OCI-LY7 (cell line): Measurements from ENCODE around the gene KIF25. TPM values are rescaled to one million over a fixed set of nuclear protein-coding genes. Genes with fewer than 3 reads are reported as not detected.

ENCODE experiments used
- BruUV-seq: library from RNA; stranded (reverse); fragments of 400-500 nt; replicated peaks from 2 replicates; lab custom pipeline; 2021; lab: Mats Ljungman, UMichigan
- CTCF ChIA-PET: fragments of 300-600 bp; sonication (Branson Sonifier 250); formaldehyde crosslinking; loops from one replicate; lab custom pipeline; 2022; ENCODE audit warnings: antibody characterized with exemption; ENCODE audit not compliant: unreplicated experiment; lab: Charles Lee
- POLR2A ChIA-PET: fragments of 300-600 bp; sonication (Branson Sonifier 250); formaldehyde crosslinking; loops from one replicate; lab custom pipeline; 2022; ENCODE audit warnings: antibody characterized with exemption; lab: Charles Lee
- DNase-seq: peaks from one replicate; pipeline ENCODE4 v3.0.0-alpha.2; 2015; ENCODE audit warnings: low spot score
- H2AFZ ChIP-seq: fragments of 200-600 bp; sonication (generic), shearing (Covaris generic); 2 replicates; pipeline ENCODE4 v1.6.1; 2014; ENCODE audit warnings: mild to moderate bottlenecking, antibody characterized with exemption, low read length, moderate library complexity
- H3K27ac ChIP-seq: fragments of 200-600 bp; sonication (generic); 2 replicates; pipeline ENCODE4 v1.5.1; 2014; ENCODE audit warnings: mixed run types, low read depth, mild to moderate bottlenecking, moderate library complexity, low read length, inconsistent platforms; ENCODE audit not compliant: poor library complexity, severe bottlenecking
- H3K36me3 ChIP-seq: fragments of 200-600 bp; sonication (generic); 2 replicates; pipeline ENCODE4 v1.6.1; 2014; ENCODE audit warnings: mild to moderate bottlenecking, antibody characterized with exemption, low read length, moderate library complexity, mixed read lengths; ENCODE audit not compliant: insufficient read depth
- H3K4me1 ChIP-seq: fragments of 200-600 bp; sonication (generic); 2 replicates; pipeline ENCODE4 v1.5.1; 2014; ENCODE audit warnings: mild to moderate bottlenecking, low read length; ENCODE audit not compliant: insufficient read depth, poor library complexity, severe bottlenecking
- H3K4me2 ChIP-seq: fragments of 200-600 bp; sonication (generic); 2 replicates; pipeline ENCODE4 v1.6.1; 2014; ENCODE audit warnings: mild to moderate bottlenecking, low read length
- H3K4me3 ChIP-seq: fragments of 200-600 bp; sonication (generic); 2 replicates; pipeline ENCODE4 v1.5.1; 2014; ENCODE audit warnings: mild to moderate bottlenecking, low read depth, low read length; ENCODE audit not compliant: poor library complexity, severe bottlenecking
- H3K79me2 ChIP-seq: fragments of 200-600 bp; sonication (generic); 2 replicates; pipeline ENCODE4 v1.6.1; 2016; ENCODE audit warnings: low read depth, mild to moderate bottlenecking, low read length, moderate library complexity, mixed read lengths; ENCODE audit not compliant: insufficient read depth
- H3K9me2 ChIP-seq: fragments of 200-600 bp; sonication (generic); 2 replicates; pipeline ENCODE4 v1.6.1; 2016; ENCODE audit warnings: mild to moderate bottlenecking, low read length, mixed read lengths; ENCODE audit not compliant: insufficient read depth
- H3K9me3 ChIP-seq: fragments of 200-600 bp; sonication (generic); 2 replicates; pipeline ENCODE4 v1.6.1; 2014; ENCODE audit warnings: mild to moderate bottlenecking, mixed run types, low read length, mixed read lengths
- H4K20me1 ChIP-seq: fragments of 200-600 bp; sonication (generic); 2 replicates; pipeline ENCODE4 v1.6.1; 2014; ENCODE audit warnings: mild to moderate bottlenecking, antibody characterized with exemption, low read length, moderate library complexity, mixed read lengths; ENCODE audit not compliant: insufficient read depth
- CTCF ChIP-seq: fragments of 200-600 bp; sonication (generic); conservative IDR thresholded peaks from 2 replicates; pipeline ENCODE4 v1.5.1; 2014; ENCODE audit warnings: mild to moderate bottlenecking, antibody characterized with exemption, low read length, moderate library complexity, mixed read lengths
- EZH2phosphoT487 ChIP-seq: fragments of 200-600 bp; sonication (generic); IDR thresholded peaks from 2 replicates; pipeline ENCODE4 v1.6.1; 2018; ENCODE audit warnings: low read depth, borderline replicate concordance, mild to moderate bottlenecking, mixed run types, antibody characterized with exemption, low read length, moderate library complexity, mixed read lengths
- intact Hi-C: fragments of 100-400 bp; cut with micrococcal nuclease; formaldehyde crosslinking; loops from one replicate; pipeline ENCODE4 v1.10.0; 2022; ENCODE audit not compliant: unreplicated experiment
- total RNA-seq, 2 experiments: library from RNA; depleted of rRNA in 1 of 2; stranded (reverse); fragments of >200 nt in 1 of 2; shearing (Covaris generic) in 1 of 2; gene quantifications; 2 replicates each; pipeline ENCODE4 v1.2.3, GENCODE V29; 2014 to 2022

The KIF25 gene
- total RNA-seq, 2 experiments from 2014 or later: not detected

GRCh38 chr6:167949121-167949684 is 48.3 kb upstream of the KIF25 start:
- H4K20me1 ChIP-seq: no peaks in the 10 kb centered on the region
- no peak overlapping the region for H2AFZ ChIP-seq
- TF ChIP-seq EZH2phosphoT487 (no peak), CTCF (no peak)
- no peaks in the 10 kb centered on the region for H3K4me1 ChIP-seq
- BruUV-seq: no TSS peak
- H3K79me2 ChIP-seq: no peaks in the 10 kb centered on the region
- no peaks in the 10 kb centered on the region for H3K9me3 ChIP-seq
- no peak overlapping the region for H3K4me2 ChIP-seq
- no peaks in the 10 kb centered on the region for H3K9me2 ChIP-seq
- no peak overlapping the region for H3K27ac ChIP-seq
- ChIA-PET CTCF (no interaction called here), POLR2A (no interaction called here)
- DNase-seq: no peak
- H3K36me3 ChIP-seq: peaks cover 15% of the 10 kb centered on the region; the same call in 1 of the 2 replicates
- H3K4me3 ChIP-seq: no peak overlapping the region
- intact Hi-C loops: no loop called here

- ChIA-PET POLR2A (interaction anchor here (0.6 kb wide), 1 partner anchor 137 kb away, joined by 3 read pairs; no protein-coding TSS in a partner anchor), CTCF (no interaction called here)
- peaks cover 6% of the 10 kb centered on the region; the same call in 1 of the 2 replicates for H3K36me3 ChIP-seq
- no peak for DNase-seq
- no peak overlapping the region for H2AFZ ChIP-seq
- H3K4me2 ChIP-seq: no peak overlapping the region
- H3K9me2 ChIP-seq: no peaks in the 10 kb centered on the region
- intact Hi-C loops: no loop called here
- TF ChIP-seq EZH2phosphoT487 (no peak), CTCF (no peak)
- no peak overlapping the region for H3K4me3 ChIP-seq
- H3K4me1 ChIP-seq: no peaks in the 10 kb centered on the region
- H3K9me3 ChIP-seq: no peaks in the 10 kb centered on the region
- H3K27ac ChIP-seq: no peak overlapping the region
- no TSS peak for BruUV-seq
- no peaks in the 10 kb centered on the region for H3K79me2 ChIP-seq
- no peaks in the 10 kb centered on the region for H4K20me1 ChIP-seq
Observed at GRCh38 chr6:167951781-167952511, 45.5 kb upstream of the KIF25 start.

- Histone ChIP-seq H3K4me1 (no peaks in the 10 kb centered on the region), H3K27ac (no peak overlapping the region), H3K4me3 (no peak overlapping the region), H3K9me2 (no peaks in the 10 kb centered on the region), H3K4me2 (no peak overlapping the region), H4K20me1 (no peaks in the 10 kb centered on the region), H3K9me3 (no peaks in the 10 kb centered on the region), H2AFZ (no peak overlapping the region), H3K79me2 (no peaks in the 10 kb centered on the region), H3K36me3 (peaks cover 5% of the 10 kb centered on the region; the same call in 1 of the 2 replicates)
- no peak for DNase-seq
- no peak for TF ChIP-seq CTCF
- TF ChIP-seq EZH2phosphoT487: no peak
- ChIA-PET POLR2A (no interaction called here), CTCF (no interaction called here)
- intact Hi-C loops: no loop called here
- no TSS peak for BruUV-seq
Observed at GRCh38 chr6:167952512-167952859, 45.0 kb upstream of the KIF25 start.
